Vagina (tissue), 2 donors: ENCODE results near the gene ANKRD18A. TPM values are rescaled to one million over a fixed set of nuclear protein-coding genes. Genes with fewer than 3 reads are reported as not detected.

Source experiments
- DNase-seq, 2 donors: peaks; one replicate each; pipeline ENCODE4 v3.0.0-alpha.2; 2017; ENCODE audit errors: extremely low spot score in 2 of 2
- H3K27ac ChIP-seq: fragments of 200-600 bp; sonication (generic); one replicate; pipeline ENCODE4 v1.5.1; 2019
- H3K27me3 ChIP-seq: fragments of 200-600 bp; sonication (generic); one replicate; pipeline ENCODE4 v1.5.1; 2019
- H3K36me3 ChIP-seq, 2 donors: fragments of 200-600 bp; sonication (generic); one replicate each; pipeline ENCODE4 v1.5.1; 2017 to 2019
- H3K4me1 ChIP-seq: fragments of 200-600 bp; sonication (generic); one replicate; pipeline ENCODE4 v1.5.1; 2019
- H3K4me3 ChIP-seq, 2 donors: fragments of 200-600 bp; sonication (generic); 1 replicate in 1 of 2; 2 replicates in 1 of 2; pipeline ENCODE4 v1.5.1; 2016 to 2019
- H3K9me3 ChIP-seq: fragments of 200-600 bp; sonication (generic); one replicate; pipeline ENCODE4 v1.5.1; 2019
- CTCF ChIP-seq, 3 experiments: fragments of 450-650 bp in 2 of 3; fragments of 200-600 bp in 1 of 3; sonication (generic) in 1 of 3; IDR thresholded peaks; one replicate each; pipeline ENCODE4 v1.5.1; 2017 to 2019; ENCODE audit warnings: antibody characterized with exemption in 3 of 3, mild to moderate bottlenecking in 2 of 3, moderate library complexity in 2 of 3
- POLR2A ChIP-seq, 2 donors: fragments of 450-650 bp; IDR thresholded peaks; one replicate each; pipeline ENCODE4 v1.6.1; 2017; ENCODE audit warnings: antibody characterized with exemption in 2 of 2, mild to moderate bottlenecking in 2 of 2, moderate library complexity in 2 of 2
- POLR2AphosphoS5 ChIP-seq, 2 donors: sonication (generic); formaldehyde crosslinking; IDR thresholded peaks; one replicate each; pipeline ENCODE4 v1.9.0; 2017; ENCODE audit warnings: antibody characterized with exemption in 2 of 2, mild to moderate bottlenecking in 2 of 2, low read depth in 1 of 2; ENCODE audit not compliant: insufficient read depth in 1 of 2
- intact Hi-C: fragments of 100-400 bp; cut with DNase I; formaldehyde crosslinking; loops from one replicate; pipeline ENCODE4 v1.15.1; 2023
- total RNA-seq: library from RNA; depleted of rRNA; stranded (reverse); fragments of >200 nt; gene quantifications from one replicate; pipeline ENCODE4 v1.2.3, GENCODE V29; 2016

The ANKRD18A gene
- total RNA-seq, 1 donor from 2014 or later, result 1.5 TPM

- Histone ChIP-seq H3K4me3 (no peak overlapping the region), H3K4me1 (no peaks in the 10 kb centered on the region), H3K9me3 (no peaks in the 10 kb centered on the region), H3K27ac (no peak overlapping the region), H3K27me3 (no peaks in the 10 kb centered on the region), H3K36me3 (no peaks in the 10 kb centered on the region)
- no peak for TF ChIP-seq POLR2A (IDR thresholded peaks at IDR 0.05)
- TF ChIP-seq CTCF (IDR thresholded peaks at IDR 0.05), result no peak
- TF ChIP-seq POLR2AphosphoS5 (IDR thresholded peaks at IDR 0.05; ENCODE audit: insufficient read depth in 1 of 2, low read depth in 1 of 2), result no peak
- no peak for DNase-seq
- intact Hi-C loops, result no loop called here
These were observed 29.5 kb upstream of the ANKRD18A start for GRCh38 chr9:38649731-38650363.

DNA sequence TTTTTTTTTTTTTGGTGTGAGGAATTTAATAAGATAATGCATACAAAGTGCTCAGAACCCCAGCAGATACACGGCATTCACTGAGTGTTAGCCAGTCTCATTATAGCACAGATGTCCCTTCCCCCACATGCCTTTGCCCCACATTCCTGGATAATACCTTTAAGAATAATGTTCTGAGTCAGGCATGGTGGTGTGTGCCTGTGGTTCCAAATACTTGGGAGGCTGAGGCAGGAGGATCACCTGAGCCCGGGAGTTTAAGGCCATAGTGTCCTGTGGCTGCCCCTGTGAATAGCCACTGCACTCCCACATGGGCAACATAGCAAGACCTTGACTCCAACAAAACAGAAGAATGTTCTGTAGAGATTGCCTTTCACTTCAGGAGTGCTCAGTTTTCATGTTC is 24.2 kb upstream of the ANKRD18A start:
- Histone ChIP-seq H3K4me3 (no peak overlapping the region), H3K27me3 (no peaks in the 10 kb centered on the region), H3K9me3 (no peaks in the 10 kb centered on the region), H3K4me1 (no peaks in the 10 kb centered on the region), H3K27ac (no peak overlapping the region), H3K36me3 (no peaks in the 10 kb centered on the region)
- DNase-seq, result no peak
- TF ChIP-seq CTCF (IDR thresholded peaks at IDR 0.05) (no peak), POLR2A (IDR thresholded peaks at IDR 0.05) (no peak), POLR2AphosphoS5 (IDR thresholded peaks at IDR 0.05; ENCODE audit: insufficient read depth in 1 of 2, low read depth in 1 of 2) (no peak)
- intact Hi-C loops, result no loop called here

DNA sequence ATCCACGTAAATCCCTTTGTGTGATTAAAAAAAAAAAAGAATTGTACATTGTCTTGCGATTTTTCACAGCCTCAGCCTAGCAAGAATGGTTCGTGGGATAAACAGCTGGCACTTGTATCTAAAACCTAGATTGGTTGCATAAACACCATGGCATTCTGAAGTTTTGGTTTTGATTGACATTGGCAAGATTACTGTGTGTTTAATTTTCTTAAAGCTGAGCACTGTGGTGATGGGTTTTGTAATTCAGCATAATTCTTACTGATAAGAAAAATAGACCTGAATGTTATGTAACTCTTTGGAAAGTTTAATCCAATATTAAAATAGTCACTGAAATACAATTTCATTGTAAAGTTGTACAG is 23.4 kb upstream of the ANKRD18A start:
- no peaks in the 10 kb centered on the region for H3K27me3 ChIP-seq
- intact Hi-C loops, result no loop called here
- H3K4me3 ChIP-seq, result no peak overlapping the region
- no peaks in the 10 kb centered on the region for H3K36me3 ChIP-seq
- no peak for TF ChIP-seq CTCF (IDR thresholded peaks at IDR 0.05)
- TF ChIP-seq POLR2AphosphoS5 (IDR thresholded peaks at IDR 0.05; ENCODE audit: insufficient read depth in 1 of 2, low read depth in 1 of 2), result no peak
- TF ChIP-seq POLR2A (IDR thresholded peaks at IDR 0.05), result no peak
- no peak for DNase-seq
- H3K9me3 ChIP-seq, result no peaks in the 10 kb centered on the region
- no peaks in the 10 kb centered on the region for H3K4me1 ChIP-seq
- H3K27ac ChIP-seq, result no peak overlapping the region

- Histone ChIP-seq H3K27me3 (no peaks in the 10 kb centered on the region), H3K4me3 (no peak overlapping the region), H3K4me1 (no peaks in the 10 kb centered on the region), H3K27ac (no peak overlapping the region), H3K9me3 (no peaks in the 10 kb centered on the region), H3K36me3 (no peaks in the 10 kb centered on the region)
- DNase-seq, result no peak
- intact Hi-C loops, result no loop called here
- TF ChIP-seq POLR2AphosphoS5 (IDR thresholded peaks at IDR 0.05; ENCODE audit: insufficient read depth in 1 of 2, low read depth in 1 of 2) (no peak), POLR2A (IDR thresholded peaks at IDR 0.05) (no peak), CTCF (IDR thresholded peaks at IDR 0.05) (no peak)
These were observed 22.8 kb upstream of the ANKRD18A start for GRCh38 chr9:38642951-38643814.
